ENCODE results near the gene AUTS2.

GRCh38 chr7:69827558-69827957 is 229.3 kb downstream of the AUTS2 start:
- TF ChIP-seq E4F1 (IDR thresholded peaks at IDR 0.05; ENCODE audit: borderline replicate concordance, partially characterized antibody) (no peak), SP1 (IDR thresholded peaks at IDR 0.05; ENCODE audit: low read depth, low read length) (no peak), ZNF24 (IDR thresholded peaks at IDR 0.05) (no peak), NRF1 (conservative IDR thresholded peaks at IDR 0.05; ENCODE audit: low read depth, low read length) (no peak), HCFC1 (IDR thresholded peaks at IDR 0.05; ENCODE audit: low read length) (no peak), SMC3 (IDR thresholded peaks at IDR 0.05; ENCODE audit: borderline replicate concordance, low read length) (no peak), RFX5 (IDR thresholded peaks at IDR 0.05; ENCODE audit: low read depth, low read length) (no peak)

All from GM12878 (cell line).